K562 (cell line): ENCODE measurements around the gene PPIA. TPM values are rescaled to one million over a fixed set of nuclear protein-coding genes. Genes with fewer than 3 reads are reported as not detected.
A peak's percentile ranks its signal among the peaks of the same experiment; 100 is the strongest.

Experiments used
- CBX1 ChIP-seq: sonication (generic); IDR thresholded peaks from 2 replicates; pipeline ENCODE4 v1.6.1; 2016; ENCODE audit warnings: antibody characterized with exemption, low read depth, mild to moderate bottlenecking
- CBX5 ChIP-seq: IDR thresholded peaks from 2 replicates; pipeline ENCODE4 v1.6.1; 2014; ENCODE audit warnings: low read depth, borderline replicate concordance
- CEBPB ChIP-seq: fragments of 450-650 bp; IDR thresholded peaks from 2 replicates; pipeline ENCODE4 v1.6.1; 2016; ENCODE audit warnings: missing genetic modification characterization, missing compliant biosample characterization
- E2F8 ChIP-seq: fragments of 450-650 bp; IDR thresholded peaks from 2 replicates; pipeline ENCODE4 v1.7.1; 2018; ENCODE audit warnings: mild to moderate bottlenecking, low read depth; ENCODE audit not compliant: partially characterized antibody
- HDAC2 ChIP-seq: fragments of 450-650 bp; IDR thresholded peaks from 2 replicates; pipeline ENCODE4 v1.6.1; 2016; ENCODE audit warnings: mild to moderate bottlenecking
- HMGN3 ChIP-seq: IDR thresholded peaks from 2 replicates; pipeline ENCODE4 v1.6.1; 2011; ENCODE audit warnings: borderline replicate concordance, low read depth, mild to moderate bottlenecking, mixed read lengths, low read length; ENCODE audit not compliant: insufficient read length; ENCODE audit errors: extremely low read depth
- MTF1 ChIP-seq: fragments of 250-450 bp; sonication (Bioruptor Pico); IDR thresholded peaks from 2 replicates; pipeline ENCODE4 v1.9.0; 2021; ENCODE audit warnings: moderate library complexity, mild to moderate bottlenecking, inconsistent platforms, borderline replicate concordance
- MYC ChIP-seq, 2 experiments: fragments of 250-450 bp in 1 of 2; sonication (Bioruptor Pico) in 1 of 2; IDR thresholded peaks; 2 replicates each; pipeline versions ENCODE4 v1.5.1 to v1.6.1; 2012 to 2021; ENCODE audit warnings: low read depth in 2 of 2, borderline replicate concordance in 1 of 2, improper control_type of control experiment in 1 of 2, low read length in 1 of 2, mild to moderate bottlenecking in 1 of 2, moderate library complexity in 1 of 2
- NR2C2 ChIP-seq, 2 experiments: fragments of 200-800 bp in 1 of 2; sonication (Bioruptor generic) in 1 of 2; sonication (generic) in 1 of 2; formaldehyde crosslinking in 1 of 2; IDR thresholded peaks; 2 replicates each; pipeline versions ENCODE4 v1.6.1 to v1.8.0; 2016 to 2022; ENCODE audit warnings: mild to moderate bottlenecking in 1 of 2, missing compliant biosample characterization in 1 of 2, missing genetic modification characterization in 1 of 2, missing genetic modification reagents in 1 of 2
- POLR2AphosphoS2 ChIP-seq: IDR thresholded peaks from 2 replicates; pipeline ENCODE4 v1.6.1; 2012; ENCODE audit warnings: low read length, improper control_type of control experiment
- RFX1 ChIP-seq: fragments of 450-650 bp; IDR thresholded peaks from 2 replicates; pipeline ENCODE4 v1.6.1; 2016; ENCODE audit warnings: mild to moderate bottlenecking, moderate library complexity
- RUNX1 ChIP-seq: sonication (generic); IDR thresholded peaks from 2 replicates; pipeline ENCODE4 v1.6.1; 2016; ENCODE audit warnings: antibody characterized with exemption, low read depth
- SIN3B ChIP-seq: fragments of 450-650 bp; IDR thresholded peaks from 2 replicates; pipeline ENCODE4 v1.6.1; 2017; ENCODE audit warnings: low read depth, mild to moderate bottlenecking, moderate library complexity
- SMARCB1 ChIP-seq: IDR thresholded peaks from 2 replicates; pipeline ENCODE4 v1.6.1; 2011; ENCODE audit warnings: improper control_type of control experiment, low read depth; ENCODE audit not compliant: insufficient read length
- TRIM25 ChIP-seq: fragments of 450-650 bp; IDR thresholded peaks from 2 replicates; pipeline ENCODE4 v1.7.0; 2016; ENCODE audit warnings: borderline replicate concordance
- USF2 ChIP-seq: sonication (generic); formaldehyde crosslinking; IDR thresholded peaks from 2 replicates; pipeline ENCODE4 v1.5.0; 2020; ENCODE audit warnings: missing genetic modification reagents
- WHSC1 ChIP-seq: IDR thresholded peaks from one replicate; pipeline ENCODE4 v1.6.1; 2012; ENCODE audit warnings: low read length, control low read depth, inconsistent platforms
- ZNF324 ChIP-seq: fragments of 250-450 bp; sonication (Bioruptor Pico); IDR thresholded peaks from 2 replicates; pipeline ENCODE4 v1.4.0; 2020; ENCODE audit warnings: mild to moderate bottlenecking
- polyA plus RNA-seq, 8 experiments: library from polyadenylated mRNA; depleted of rRNA in 4 of 8; stranded (reverse) in 5 of 8; unstranded in 3 of 8; fragments of >200 nt; fragmentation: Nextera tagmentation in 2 of 8; fragmentation: Illumina TruSeq in 1 of 8; extraction: Ambion mirVana in 2 of 8; extraction: Trizol in 1 of 8; gene quantifications; 2 replicates each; pipeline versions ENCODE4 v1.2.1 to v1.2.3, GENCODE V29; 2011 to 2014; ENCODE audit warnings: inconsistent platforms in 1 of 8, missing spikeins in 1 of 8
- total RNA-seq, 7 experiments: library from RNA; depleted of rRNA in 6 of 7; stranded (reverse); fragments of >200 nt in 6 of 7; fragmentation: Illumina TruSeq in 2 of 7; extraction: Trizol in 2 of 7; gene quantifications; 2 replicates each; pipeline versions ENCODE4 v1.2.1 to v1.2.3, GENCODE V29; 2011 to 2021; ENCODE audit warnings: low replicate concordance in 1 of 7

PPIA gene
- total and polyA plus RNA-seq, 9 of the 15 experiments (the other 6 are each of a cell fraction or from before 2014, with no cell fraction given) = 2,583 to 7,504 (median 3,973) TPM

GRCh38 chr7:44847920-44848634 is 51.6 kb downstream of the PPIA start, which contains the start of gene H2AZ2 (continued):
- TF ChIP-seq CBX1 (0 out of 2 replicates have a peak, but pooled peaks have one; percentile 44), HDAC2 (no peak), TRIM25 (no peak), SMARCB1 (no peak), NR2C2 (CRISPR knock-in tag; IDR thresholded peaks at IDR 0.05) (no peak), NR2C2 (tag; IDR thresholded peaks at IDR 0.05) (0 out of 2 replicates have a peak, but pooled peaks have one; percentile 0), POLR2AphosphoS2 (peak; percentile 84; the same call in 1 of the 2 replicates), MTF1 (CRISPR knock-in tag) (peak; percentile 100), RUNX1 (no peak), HMGN3 (peak; percentile 79), RFX1 (peak; percentile 45), SIN3B (peak; percentile 85), MYC (IDR thresholded peaks at IDR 0.05; ENCODE audit: low read depth, low read length) (peak; percentile 66), MYC (CRISPR knock-in tag; IDR thresholded peaks at IDR 0.05; ENCODE audit: borderline replicate concordance, low read depth) (no peak), CBX5 (no peak), CEBPB (tag) (peak; percentile 77), E2F8 (peak; percentile 97), WHSC1 (no peak), USF2 (CRISPR knock-in tag) (0 out of 2 replicates have a peak, but pooled peaks have one; percentile 24), ZNF324 (CRISPR knock-in tag) (no peak)
